SK-N-SH treated with all-trans-retinoic acid at 6 μM for 48 hours (cell line): Measurements from ENCODE around the gene LCE7A.

Source experiments
- ATAC-seq: fragments of 200-7000 bp; cut with Tn5 transposase; 3 replicates; pipeline ENCODE4 v1.9.1; 2020; ENCODE audit warnings: mild to moderate bottlenecking, moderate library complexity
- ARNTL ChIP-seq: fragments of 450-650 bp; formaldehyde crosslinking; IDR thresholded peaks from 2 replicates; pipeline ENCODE4 v1.5.0; 2020; ENCODE audit warnings: low read depth, mild to moderate bottlenecking, moderate library complexity, borderline replicate concordance
- BACH2 ChIP-seq: fragments of 250-450 bp; sonication (Bioruptor Pico); IDR thresholded peaks from 2 replicates; pipeline ENCODE4 v1.9.0; 2021; ENCODE audit warnings: mild to moderate bottlenecking, borderline replicate concordance
- CREB5 ChIP-seq: fragments of 250-450 bp; sonication (Bioruptor Pico); IDR thresholded peaks from 2 replicates; pipeline ENCODE4 v1.5.1; 2020; ENCODE audit warnings: low read depth, mild to moderate bottlenecking, moderate library complexity
- CSDC2 ChIP-seq: fragments of 250-450 bp; sonication (Bioruptor Pico); IDR thresholded peaks from 2 replicates; pipeline ENCODE4 v1.5.0; 2020; ENCODE audit warnings: mild to moderate bottlenecking, moderate library complexity
- CSRNP3 ChIP-seq: fragments of 250-450 bp; sonication (Bioruptor Pico); IDR thresholded peaks from 2 replicates; pipeline ENCODE4 v1.5.1; 2021; ENCODE audit warnings: mild to moderate bottlenecking, moderate library complexity
- ESRRG ChIP-seq: fragments of 250-450 bp; sonication (Bioruptor Pico); IDR thresholded peaks from 2 replicates; pipeline ENCODE4 v1.6.1; 2021; ENCODE audit warnings: mild to moderate bottlenecking
- GLIS3 ChIP-seq: fragments of 250-450 bp; sonication (Bioruptor Pico); IDR thresholded peaks from 2 replicates; pipeline ENCODE4 v1.5.0; 2020; ENCODE audit warnings: mild to moderate bottlenecking, moderate library complexity
- ISL1 ChIP-seq: fragments of 250-450 bp; sonication (Bioruptor Pico); IDR thresholded peaks from 2 replicates; pipeline ENCODE4 v2.1.2; 2022; ENCODE audit warnings: mild to moderate bottlenecking, moderate library complexity
- OSR1 ChIP-seq: fragments of 250-450 bp; sonication (Bioruptor Pico); IDR thresholded peaks from 2 replicates; pipeline ENCODE4 v1.8.0; 2022; ENCODE audit warnings: moderate library complexity, mild to moderate bottlenecking, inconsistent platforms
- PATZ1 ChIP-seq: fragments of 250-450 bp; sonication (Bioruptor Pico); IDR thresholded peaks from 2 replicates; pipeline ENCODE4 v1.8.0; 2020; ENCODE audit warnings: mild to moderate bottlenecking, moderate library complexity, borderline replicate concordance
- POU6F1 ChIP-seq: fragments of 250-450 bp; sonication (Bioruptor Pico); IDR thresholded peaks from 2 replicates; pipeline ENCODE4 v1.8.0; 2021; ENCODE audit warnings: low read depth, mild to moderate bottlenecking, moderate library complexity, borderline replicate concordance
- PPARA ChIP-seq: fragments of 250-450 bp; sonication (Bioruptor Pico); IDR thresholded peaks from 2 replicates; pipeline ENCODE4 v1.5.0; 2020; ENCODE audit warnings: mild to moderate bottlenecking, borderline replicate concordance
- RARB ChIP-seq: fragments of 250-450 bp; sonication (Bioruptor Pico); IDR thresholded peaks from 2 replicates; pipeline ENCODE4 v1.8.0; 2021; ENCODE audit warnings: mild to moderate bottlenecking, moderate library complexity
- SNAI2 ChIP-seq: fragments of 250-450 bp; sonication (Bioruptor Pico); IDR thresholded peaks from 2 replicates; pipeline ENCODE4 v1.5.0; 2020; ENCODE audit warnings: mild to moderate bottlenecking, moderate library complexity
- TCF4 ChIP-seq: fragments of 250-450 bp; sonication (Bioruptor Pico); IDR thresholded peaks from 2 replicates; pipeline ENCODE4 v1.8.0; 2021; ENCODE audit warnings: mild to moderate bottlenecking, moderate library complexity, borderline replicate concordance
- TOX ChIP-seq: fragments of 250-450 bp; sonication (Bioruptor Pico); IDR thresholded peaks from 2 replicates; pipeline ENCODE4 v1.8.0; 2021; ENCODE audit warnings: mild to moderate bottlenecking, moderate library complexity, borderline replicate concordance
- TSHZ2 ChIP-seq: fragments of 250-450 bp; sonication (Bioruptor Pico); IDR thresholded peaks from 2 replicates; pipeline ENCODE4 v1.5.0; 2020; ENCODE audit warnings: mild to moderate bottlenecking, moderate library complexity
- ZC3H10 ChIP-seq: fragments of 250-450 bp; sonication (Bioruptor Pico); IDR thresholded peaks from 2 replicates; pipeline ENCODE4 v1.5.1; 2021; ENCODE audit warnings: mild to moderate bottlenecking, moderate library complexity
- ZFP3 ChIP-seq: fragments of 250-450 bp; sonication (Bioruptor Pico); IDR thresholded peaks from 2 replicates; pipeline ENCODE4 v1.5.0; 2020; ENCODE audit warnings: mild to moderate bottlenecking, moderate library complexity
- ZFP30 ChIP-seq: fragments of 450-650 bp; formaldehyde crosslinking; IDR thresholded peaks from 2 replicates; pipeline ENCODE4 v1.5.0; 2022; ENCODE audit warnings: mild to moderate bottlenecking, moderate library complexity
- ZNF565 ChIP-seq: fragments of 450-650 bp; formaldehyde crosslinking; conservative IDR thresholded peaks from 2 replicates; pipeline ENCODE4 v1.5.0; 2020; ENCODE audit warnings: low read depth, mild to moderate bottlenecking, moderate library complexity
- ZNF70 ChIP-seq: fragments of 450-650 bp; formaldehyde crosslinking; IDR thresholded peaks from 2 replicates; pipeline ENCODE4 v1.5.0; 2020; ENCODE audit warnings: mild to moderate bottlenecking, moderate library complexity
- ZNF8 ChIP-seq: fragments of 450-650 bp; formaldehyde crosslinking; IDR thresholded peaks from 2 replicates; pipeline ENCODE4 v1.5.0; 2020; ENCODE audit warnings: mild to moderate bottlenecking, moderate library complexity

LCE7A gene

GRCh38 chr1:152860129-152860528 is 333 bp downstream of the LCE7A start (continued):
- TF ChIP-seq CREB5 (CRISPR knock-in tag) (no peak), ISL1 (no peak), ARNTL (CRISPR knock-in tag) (no peak), ESRRG (CRISPR knock-in tag) (no peak)

- ATAC-seq = no peak
These were observed 1.6 kb downstream of the LCE7A start for GRCh38 chr1:152861374-152861773.

GRCh38 chr1:152864443-152864842 is 4.6 kb downstream of the LCE7A start:
- no peak for ATAC-seq
- TF ChIP-seq BACH2 (CRISPR knock-in tag) (no peak), TCF4 (CRISPR knock-in tag) (no peak), ZFP30 (CRISPR knock-in tag) (no peak), CSDC2 (CRISPR knock-in tag) (no peak), GLIS3 (CRISPR knock-in tag) (no peak), ARNTL (CRISPR knock-in tag) (no peak), ZNF70 (CRISPR knock-in tag) (no peak), ISL1 (no peak), RARB (CRISPR knock-in tag) (no peak)

More at GRCh38 chr1:152861374-152861773, 1.6 kb downstream of the LCE7A start:
- TF ChIP-seq ESRRG (CRISPR knock-in tag) (no peak), TSHZ2 (CRISPR knock-in tag) (no peak), ZNF8 (CRISPR knock-in tag) (no peak), ZNF70 (CRISPR knock-in tag) (no peak), ZFP30 (CRISPR knock-in tag) (no peak), TCF4 (CRISPR knock-in tag) (no peak), SNAI2 (CRISPR knock-in tag) (no peak), GLIS3 (CRISPR knock-in tag) (no peak), ZFP3 (CRISPR knock-in tag) (no peak), RARB (CRISPR knock-in tag) (no peak), ISL1 (no peak), ZC3H10 (CRISPR knock-in tag) (no peak), OSR1 (CRISPR knock-in tag) (no peak), POU6F1 (CRISPR knock-in tag) (no peak), ZNF565 (CRISPR knock-in tag) (no peak), PPARA (CRISPR knock-in tag) (no peak), BACH2 (CRISPR knock-in tag) (no peak), PATZ1 (CRISPR knock-in tag) (no peak)

- TF ChIP-seq TCF4 (CRISPR knock-in tag) (no peak), CSRNP3 (CRISPR knock-in tag) (no peak), ZNF8 (CRISPR knock-in tag) (no peak), PPARA (CRISPR knock-in tag) (no peak), ZFP3 (CRISPR knock-in tag) (no peak), CSDC2 (CRISPR knock-in tag) (no peak), ZFP30 (CRISPR knock-in tag) (no peak), GLIS3 (CRISPR knock-in tag) (no peak), ESRRG (CRISPR knock-in tag) (no peak), ISL1 (no peak), ZNF565 (CRISPR knock-in tag) (no peak), TOX (CRISPR knock-in tag) (no peak), ARNTL (CRISPR knock-in tag) (no peak), OSR1 (CRISPR knock-in tag) (no peak)
- no peak for ATAC-seq
These were observed 6.5 kb downstream of the LCE7A start for GRCh38 chr1:152866321-152866720.
